K562 (cell line): ENCODE data around the gene AGO3. TPM values are rescaled to one million over a fixed set of nuclear protein-coding genes. Genes with fewer than 3 reads are reported as not detected.

Experiments
- CBX1 ChIP-seq: sonication (generic); IDR thresholded peaks from 2 replicates; pipeline ENCODE4 v1.6.1; 2016; ENCODE audit warnings: antibody characterized with exemption, low read depth, mild to moderate bottlenecking
- CCNT2 ChIP-seq: IDR thresholded peaks from 2 replicates; pipeline ENCODE4 v1.6.1; 2011; ENCODE audit warnings: borderline replicate concordance, low read depth, mild to moderate bottlenecking, moderate library complexity, mixed read lengths, low read length; ENCODE audit not compliant: insufficient read length; ENCODE audit errors: extremely low read depth
- CHAMP1 ChIP-seq: fragments of 450-650 bp; IDR thresholded peaks from 2 replicates; pipeline ENCODE4 v1.6.1; 2016; ENCODE audit warnings: mild to moderate bottlenecking
- ESRRB ChIP-seq: fragments of 250-450 bp; sonication (Bioruptor Pico); IDR thresholded peaks from 2 replicates; pipeline ENCODE4 v1.5.0; 2020; ENCODE audit warnings: mild to moderate bottlenecking, moderate library complexity, borderline replicate concordance
- FOXK2 ChIP-seq, 2 experiments: fragments of 450-650 bp; IDR thresholded peaks in 1 of 2; conservative IDR thresholded peaks in 1 of 2; 2 replicates each; pipeline ENCODE4 v1.6.1; 2016; ENCODE audit warnings: low read depth in 2 of 2, mild to moderate bottlenecking in 1 of 2
- MTA3 ChIP-seq: fragments of 450-650 bp; formaldehyde crosslinking; IDR thresholded peaks from 2 replicates; pipeline ENCODE4 v1.6.1; 2017; ENCODE audit warnings: mild to moderate bottlenecking, borderline replicate concordance
- NFXL1 ChIP-seq: fragments of 450-650 bp; formaldehyde crosslinking; IDR thresholded peaks from 2 replicates; pipeline ENCODE4 v1.4.0; 2021; ENCODE audit warnings: mild to moderate bottlenecking
- SAFB2 ChIP-seq: fragments of 200-400 bp; formaldehyde crosslinking; IDR thresholded peaks from 2 replicates; pipeline ENCODE4 v1.6.1; 2018; ENCODE audit warnings: borderline replicate concordance, low read length, low read depth, moderate library complexity; ENCODE audit not compliant: severe bottlenecking
- SFPQ ChIP-seq: fragments of 200-400 bp; formaldehyde crosslinking; IDR thresholded peaks from 2 replicates; pipeline ENCODE4 v1.6.1; 2017; ENCODE audit warnings: mild to moderate bottlenecking, low read depth, low read length, moderate library complexity
- STAG1 ChIP-seq: sonication (generic); formaldehyde crosslinking; IDR thresholded peaks from 2 replicates; pipeline ENCODE4 v1.5.0; 2020; ENCODE audit warnings: missing genetic modification reagents, borderline replicate concordance
- STAT5B ChIP-seq: fragments of 250-450 bp; sonication (Bioruptor Pico); IDR thresholded peaks from 2 replicates; pipeline ENCODE4 v1.8.0; 2021; ENCODE audit warnings: mild to moderate bottlenecking, inconsistent platforms
- TAF9B ChIP-seq: fragments of 450-650 bp; IDR thresholded peaks from 2 replicates; pipeline ENCODE4 v1.6.1; 2018; ENCODE audit warnings: mild to moderate bottlenecking; ENCODE audit not compliant: partially characterized antibody
- TFE3 ChIP-seq: fragments of 450-650 bp; formaldehyde crosslinking; IDR thresholded peaks from 2 replicates; pipeline ENCODE4 v1.4.0; 2020; ENCODE audit warnings: mild to moderate bottlenecking, mixed read lengths
- ZBTB5 ChIP-seq: fragments of 450-650 bp; IDR thresholded peaks from 2 replicates; pipeline ENCODE4 v1.6.1; 2017; ENCODE audit warnings: antibody characterized with exemption
- ZC3H11A ChIP-seq: IDR thresholded peaks from 2 replicates; pipeline ENCODE4 v1.6.1; 2012; ENCODE audit warnings: low read depth, low read length, improper control_type of control experiment
- ZNF146 ChIP-seq: IDR thresholded peaks from one replicate; pipeline ENCODE4 v1.6.1; 2018; ENCODE audit warnings: missing compliant biosample characterization; ENCODE audit not compliant: unreplicated experiment
- ZNF165 ChIP-seq: fragments of 250-450 bp; sonication (Bioruptor Pico); IDR thresholded peaks from 2 replicates; pipeline ENCODE4 v1.4.0; 2020; ENCODE audit warnings: borderline replicate concordance
- ZNF785 ChIP-seq: fragments of 250-450 bp; sonication (Bioruptor Pico); IDR thresholded peaks from 2 replicates; pipeline ENCODE4 v1.4.0; 2020; ENCODE audit warnings: mild to moderate bottlenecking
- ZNF830 ChIP-seq: fragments of 250-450 bp; sonication (Bioruptor Pico); IDR thresholded peaks from 2 replicates; pipeline ENCODE4 v1.5.0; 2021; ENCODE audit warnings: mild to moderate bottlenecking
- polyA plus RNA-seq, 8 experiments: library from polyadenylated mRNA; depleted of rRNA in 4 of 8; stranded (reverse) in 5 of 8; unstranded in 3 of 8; fragments of >200 nt; fragmentation: Nextera tagmentation in 2 of 8; fragmentation: Illumina TruSeq in 1 of 8; extraction: Ambion mirVana in 2 of 8; extraction: Trizol in 1 of 8; gene quantifications; 2 replicates each; pipeline versions ENCODE4 v1.2.1 to v1.2.3, GENCODE V29; 2011 to 2014; ENCODE audit warnings: inconsistent platforms in 1 of 8, missing spikeins in 1 of 8
- total RNA-seq, 7 experiments: library from RNA; depleted of rRNA in 6 of 7; stranded (reverse); fragments of >200 nt in 6 of 7; fragmentation: Illumina TruSeq in 2 of 7; extraction: Trizol in 2 of 7; gene quantifications; 2 replicates each; pipeline versions ENCODE4 v1.2.1 to v1.2.3, GENCODE V29; 2011 to 2021; ENCODE audit warnings: low replicate concordance in 1 of 7

Gene AGO3
- total and polyA plus RNA-seq, 9 of the 15 experiments (the other 6 are each of a cell fraction or from before 2014, with no cell fraction given) = 4.5 to 41.5 (median 22.7) TPM

GRCh38 chr1:35930593-35931445 is at the start of gene AGO3 (continued):
- TF ChIP-seq ZNF146 = no peak
- no peak; the same call in 1 of the 2 replicates for TF ChIP-seq NFXL1 (CRISPR knock-in tag)
- no peak for TF ChIP-seq CHAMP1
- no peak for TF ChIP-seq SAFB2
- TF ChIP-seq STAG1 = no peak
- no peak for TF ChIP-seq ESRRB (CRISPR knock-in tag)
- TF ChIP-seq ZNF785 (CRISPR knock-in tag) = no peak
- no peak for TF ChIP-seq ZBTB5
- TF ChIP-seq ZC3H11A = no peak
- TF ChIP-seq FOXK2 (conservative IDR thresholded peaks at IDR 0.05 in 1 of 2, IDR thresholded peaks at IDR 0.05 in 1 of 2; ENCODE audit: low read depth in 2 of 2) = 0 out of 4 replicates have a peak, but pooled peaks of 1 of the 2 experiments have one; percentile 24
- TF ChIP-seq SFPQ = no peak
- no peak for TF ChIP-seq ZNF165
- peak; percentile 90 for TF ChIP-seq MTA3
- TF ChIP-seq TFE3 (CRISPR knock-in tag) = no peak
- TF ChIP-seq STAT5B = no peak
- no peak for TF ChIP-seq TAF9B
- TF ChIP-seq CBX1 = peak; percentile 93; the same call in 1 of the 2 replicates
- peak; percentile 97 for TF ChIP-seq CCNT2
- peak; percentile 40 for TF ChIP-seq ZNF830 (CRISPR knock-in tag)
